KOPT-K1 (cell line): ENCODE measurements around the gene MRPL45.

ENCODE experiments used
- H3K27ac ChIP-seq: fragments of 200-600 bp; sonication (generic); 2 replicates; pipeline ENCODE4 v1.5.1; 2016; ENCODE audit warnings: antibody characterized with exemption, mild to moderate bottlenecking, low read depth, low read length; ENCODE audit not compliant: poor library complexity, severe bottlenecking
- H3K36me3 ChIP-seq: fragments of 200-600 bp; sonication (generic); 2 replicates; pipeline ENCODE4 v1.5.1; 2017; ENCODE audit warnings: antibody characterized with exemption, mild to moderate bottlenecking, low read length, moderate library complexity; ENCODE audit not compliant: insufficient read depth
- H3K9me3 ChIP-seq: fragments of 200-600 bp; sonication (generic); 2 replicates; pipeline ENCODE4 v1.5.1; 2017; ENCODE audit warnings: antibody characterized with exemption, low read length, mild to moderate bottlenecking; ENCODE audit not compliant: insufficient read depth, poor library complexity, severe bottlenecking

The MRPL45 gene

DNA sequence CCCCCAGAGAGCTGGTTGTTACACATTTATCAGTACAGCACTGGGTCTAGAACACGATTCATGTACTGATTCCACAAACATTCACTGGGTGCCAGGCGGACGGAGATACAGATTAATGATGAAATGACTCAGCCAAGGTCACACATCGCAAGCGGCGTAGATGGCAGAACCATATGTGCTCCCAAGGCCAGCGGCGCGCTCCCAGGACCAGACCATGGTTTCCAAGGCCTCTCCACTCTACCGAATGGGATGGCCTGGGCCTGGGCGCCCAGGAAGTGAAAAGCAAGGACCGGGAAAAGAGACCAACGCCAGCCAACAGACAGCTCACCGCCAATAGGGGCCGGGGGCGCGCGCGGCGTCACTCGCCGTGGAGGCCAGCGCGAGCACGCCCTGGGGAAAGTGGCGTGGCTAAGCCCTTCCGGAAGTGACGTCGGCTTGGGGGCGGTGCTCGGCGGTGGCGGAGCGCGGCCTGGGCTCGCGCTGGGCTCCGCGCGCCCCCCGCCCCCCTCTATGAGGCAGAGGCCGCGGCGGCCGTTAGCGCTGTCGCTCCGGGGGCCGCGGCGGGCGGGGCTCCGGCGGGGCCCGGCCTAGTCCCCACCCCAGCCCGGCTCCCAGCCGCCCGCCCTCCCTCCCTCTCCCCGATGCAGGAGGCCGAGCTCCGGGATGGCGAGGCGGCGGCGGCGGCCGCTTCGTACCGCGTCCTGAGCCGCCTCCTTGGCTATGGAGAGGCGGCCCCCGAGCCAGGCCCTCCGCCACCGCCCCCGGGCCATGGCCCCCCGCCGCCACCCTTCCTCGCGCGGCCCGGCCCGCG lies 54.6 kb downstream of the MRPL45 start, which contains the start of gene SOCS7:
SOCS7 (plus strand) TSS at position 433 of the 811 bp plus-strand sequence; CDS start at position 642, 209 bp downstream.
- peak within 1 kb of the TSS; percentile 78 for H3K27ac ChIP-seq
- H3K36me3 ChIP-seq, result no peaks in the 10 kb centered on the region
- H3K9me3 ChIP-seq, result no peaks in the 10 kb centered on the region

DNA sequence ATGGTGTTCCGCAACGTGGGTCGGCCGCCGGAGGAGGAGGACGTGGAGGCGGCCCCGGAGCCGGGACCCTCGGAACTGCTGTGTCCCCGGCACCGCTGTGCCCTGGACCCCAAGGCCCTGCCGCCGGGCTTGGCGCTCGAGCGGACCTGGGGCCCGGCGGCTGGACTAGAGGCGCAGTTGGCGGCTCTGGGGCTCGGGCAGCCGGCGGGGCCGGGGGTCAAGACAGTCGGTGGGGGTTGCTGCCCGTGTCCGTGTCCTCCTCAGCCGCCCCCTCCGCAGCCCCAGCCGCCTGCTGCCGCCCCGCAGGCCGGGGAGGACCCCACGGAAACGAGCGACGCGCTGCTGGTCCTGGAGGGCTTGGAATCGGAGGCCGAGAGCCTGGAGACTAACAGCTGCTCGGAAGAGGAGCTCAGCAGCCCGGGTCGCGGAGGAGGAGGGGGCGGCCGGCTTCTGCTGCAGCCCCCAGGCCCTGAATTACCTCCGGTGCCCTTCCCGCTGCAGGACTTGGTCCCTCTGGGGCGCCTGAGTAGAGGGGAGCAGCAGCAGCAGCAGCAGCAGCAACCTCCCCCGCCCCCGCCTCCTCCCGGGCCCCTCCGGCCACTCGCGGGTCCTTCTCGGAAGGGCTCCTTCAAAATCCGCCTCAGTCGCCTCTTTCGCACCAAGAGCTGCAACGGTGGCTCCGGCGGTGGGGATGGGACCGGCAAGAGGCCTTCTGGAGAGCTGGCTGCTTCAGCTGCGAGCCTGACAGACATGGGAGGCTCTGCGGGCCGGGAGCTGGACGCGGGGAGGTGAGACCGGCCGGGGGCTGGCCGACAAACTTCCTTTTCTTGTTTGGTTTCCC lies 55.5 kb downstream of the MRPL45 start:
- peak overlapping the region; percentile 78 for H3K27ac ChIP-seq
- H3K36me3 ChIP-seq, result no peaks in the 10 kb centered on the region
- H3K9me3 ChIP-seq, result no peaks in the 10 kb centered on the region

DNA sequence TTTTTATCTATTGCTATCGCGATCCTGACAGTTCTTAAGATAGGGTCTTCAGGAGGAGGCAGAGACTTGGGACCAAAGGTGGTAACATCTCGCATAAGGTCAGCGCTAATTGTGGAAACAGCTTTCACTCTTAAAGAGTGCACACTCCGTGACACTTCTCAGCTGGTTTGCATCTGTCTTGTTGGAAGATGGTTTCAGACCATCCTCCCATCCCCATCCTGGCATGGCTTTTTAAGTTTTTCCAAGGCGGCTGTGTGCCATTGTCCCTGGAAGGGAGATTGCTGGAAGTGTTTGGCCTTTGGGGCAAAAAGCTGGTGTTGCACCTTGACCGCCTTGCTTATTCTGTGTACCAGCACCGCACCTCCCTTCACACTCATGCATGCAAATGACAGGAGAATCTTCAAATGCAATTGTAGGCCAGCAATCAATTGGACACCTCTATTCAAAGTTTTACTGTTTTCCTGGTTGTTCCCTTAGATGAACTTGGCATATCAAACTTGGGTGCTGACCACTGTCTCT lies 56.2 kb downstream of the MRPL45 start:
- Histone ChIP-seq H3K27ac (peak overlapping the region; percentile 78), H3K36me3 (no peaks in the 10 kb centered on the region), H3K9me3 (no peaks in the 10 kb centered on the region)

DNA sequence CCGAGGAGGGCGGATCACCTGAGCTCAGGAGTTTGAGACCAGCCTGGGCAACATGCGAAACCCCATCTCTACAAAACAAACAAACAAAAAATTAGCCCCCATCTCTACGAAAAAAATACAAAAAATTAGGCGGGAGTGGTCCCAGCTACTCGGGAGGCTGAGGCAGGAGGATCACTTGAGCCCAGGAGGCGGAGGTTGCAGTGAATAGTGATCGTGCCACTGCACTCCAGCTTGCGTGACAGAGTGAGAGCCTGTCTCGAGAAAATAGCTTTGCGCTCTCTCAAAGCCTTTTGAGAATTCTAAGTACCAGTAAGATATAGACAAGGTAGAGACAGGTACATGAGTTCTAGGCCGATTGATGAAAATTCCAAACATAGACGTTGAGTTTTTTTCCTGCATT lies 56.7 kb downstream of the MRPL45 start:
- Histone ChIP-seq H3K27ac (peak overlapping the region; percentile 78), H3K9me3 (no peaks in the 10 kb centered on the region), H3K36me3 (no peaks in the 10 kb centered on the region)

DNA sequence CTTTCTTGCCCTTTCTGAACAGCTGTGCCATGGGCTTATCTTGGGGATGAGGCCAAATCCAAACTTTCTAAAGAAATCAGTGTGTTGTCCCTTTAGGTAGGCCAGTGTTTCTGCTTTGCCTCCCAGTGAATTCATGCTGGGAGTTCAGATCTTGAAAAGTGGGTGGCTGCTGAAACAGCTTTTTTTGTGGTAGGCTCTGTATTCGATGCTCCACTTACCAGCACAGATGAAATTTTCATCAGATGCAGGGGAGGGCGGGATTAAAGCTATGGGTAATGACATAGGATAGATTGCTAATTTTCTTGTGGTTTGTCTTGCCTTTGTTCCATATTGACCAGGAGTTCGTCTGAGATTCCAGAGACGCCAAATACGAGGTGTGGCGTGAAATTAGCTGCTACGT lies 57.5 kb downstream of the MRPL45 start:
- no peak overlapping the region for H3K27ac ChIP-seq
- H3K9me3 ChIP-seq, result no peaks in the 10 kb centered on the region
- H3K36me3 ChIP-seq, result no peaks in the 10 kb centered on the region

DNA sequence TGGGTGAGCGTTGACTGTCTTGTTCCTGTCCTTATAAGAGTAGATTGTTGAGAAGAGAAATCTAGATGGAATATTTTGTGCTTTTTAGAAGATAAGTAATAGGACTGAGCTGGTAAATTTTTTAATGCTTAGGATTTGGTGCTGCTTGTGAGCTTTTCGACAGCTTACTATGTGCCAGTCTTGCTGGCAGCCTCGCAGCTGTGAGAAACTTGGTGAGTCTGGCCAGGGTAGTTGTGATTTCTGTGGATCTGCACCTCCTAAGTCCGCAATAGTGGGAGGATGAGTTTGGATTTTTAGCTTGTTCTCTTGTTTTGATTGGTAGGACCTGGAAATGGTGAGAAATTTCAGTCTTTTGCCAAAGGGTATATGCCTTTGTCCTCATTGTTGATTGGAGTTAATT lies 58.3 kb downstream of the MRPL45 start:
- no peaks in the 10 kb centered on the region for H3K36me3 ChIP-seq
- H3K9me3 ChIP-seq, result no peaks in the 10 kb centered on the region
- no peak overlapping the region for H3K27ac ChIP-seq

DNA sequence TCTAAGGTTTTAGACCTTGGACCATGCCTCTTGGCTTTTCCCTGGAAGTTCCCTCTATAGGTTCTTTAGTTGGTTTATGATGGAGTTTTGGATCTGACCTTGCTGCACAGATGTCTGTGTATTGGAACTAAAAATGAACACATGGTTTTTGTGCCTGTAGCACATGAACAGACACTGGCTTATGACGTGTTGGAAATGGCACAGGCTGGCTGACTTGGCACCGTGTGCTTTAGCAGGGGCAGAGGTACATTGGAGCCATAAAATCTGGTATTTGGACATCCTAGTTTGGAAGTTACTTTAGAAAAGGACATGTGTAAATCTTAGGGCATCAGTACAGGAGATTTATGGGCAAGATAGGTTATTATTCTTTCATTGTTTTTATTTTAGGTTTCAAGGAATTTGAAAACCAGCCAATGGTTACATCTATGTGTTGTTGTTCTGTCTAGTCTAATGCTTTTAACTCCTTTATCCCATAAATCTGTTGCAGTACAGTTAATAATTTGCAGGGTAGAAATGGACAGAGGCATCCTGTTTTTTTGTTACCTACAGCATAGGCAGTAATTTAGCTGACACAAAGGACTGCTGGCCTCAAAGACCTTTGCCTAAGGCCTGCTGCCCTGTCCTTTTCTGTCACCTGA lies 60.6 kb downstream of the MRPL45 start:
- Histone ChIP-seq H3K36me3 (peaks cover 13% of the 10 kb centered on the region), H3K9me3 (no peaks in the 10 kb centered on the region), H3K27ac (no peak overlapping the region)

DNA sequence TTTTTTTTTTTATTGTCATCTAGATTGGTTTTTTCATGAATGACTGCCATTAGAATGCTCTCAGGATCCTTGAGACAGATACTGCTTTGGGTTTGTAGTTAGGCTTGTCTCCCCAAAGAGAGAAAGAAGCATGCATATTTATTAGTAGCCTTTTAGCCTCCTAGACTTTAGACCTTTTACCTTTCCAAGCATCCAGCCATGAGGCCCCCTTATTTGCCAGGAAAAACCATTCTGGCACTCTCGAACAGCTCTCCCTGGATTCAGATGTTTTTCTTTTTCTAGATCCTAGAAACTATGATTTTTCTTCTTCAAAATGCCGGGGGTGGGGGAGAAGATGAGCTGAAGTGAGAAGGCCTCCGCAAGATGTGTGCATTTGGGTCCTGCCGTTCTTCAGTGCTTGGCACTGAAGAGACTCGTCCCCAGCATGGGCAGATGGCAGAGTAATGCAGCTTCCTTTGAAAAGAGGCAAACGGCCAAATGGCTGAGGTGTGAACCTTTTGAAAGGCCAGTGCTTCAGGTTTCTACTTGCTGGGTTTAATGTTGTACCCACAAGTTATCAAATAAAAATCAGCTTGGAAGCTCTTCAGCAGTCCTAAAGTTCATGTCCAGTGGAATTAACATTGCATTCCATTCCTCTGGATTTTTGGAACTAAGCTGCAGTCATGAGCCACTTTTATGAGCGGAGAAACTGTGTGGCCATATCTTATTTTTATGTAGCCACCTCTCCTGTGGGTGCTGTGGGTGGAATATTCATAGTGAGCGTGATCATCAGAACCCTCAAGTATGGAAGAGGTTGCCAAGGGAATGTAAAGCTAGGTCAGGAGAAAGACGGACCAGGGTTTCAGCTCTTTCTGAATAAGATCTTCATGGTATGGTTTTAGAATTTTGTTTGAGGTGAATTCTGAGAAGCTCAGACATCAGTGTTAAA lies 61.9 kb downstream of the MRPL45 start:
- Histone ChIP-seq H3K27ac (no peak overlapping the region), H3K36me3 (peaks cover 13% of the 10 kb centered on the region), H3K9me3 (no peaks in the 10 kb centered on the region)

DNA sequence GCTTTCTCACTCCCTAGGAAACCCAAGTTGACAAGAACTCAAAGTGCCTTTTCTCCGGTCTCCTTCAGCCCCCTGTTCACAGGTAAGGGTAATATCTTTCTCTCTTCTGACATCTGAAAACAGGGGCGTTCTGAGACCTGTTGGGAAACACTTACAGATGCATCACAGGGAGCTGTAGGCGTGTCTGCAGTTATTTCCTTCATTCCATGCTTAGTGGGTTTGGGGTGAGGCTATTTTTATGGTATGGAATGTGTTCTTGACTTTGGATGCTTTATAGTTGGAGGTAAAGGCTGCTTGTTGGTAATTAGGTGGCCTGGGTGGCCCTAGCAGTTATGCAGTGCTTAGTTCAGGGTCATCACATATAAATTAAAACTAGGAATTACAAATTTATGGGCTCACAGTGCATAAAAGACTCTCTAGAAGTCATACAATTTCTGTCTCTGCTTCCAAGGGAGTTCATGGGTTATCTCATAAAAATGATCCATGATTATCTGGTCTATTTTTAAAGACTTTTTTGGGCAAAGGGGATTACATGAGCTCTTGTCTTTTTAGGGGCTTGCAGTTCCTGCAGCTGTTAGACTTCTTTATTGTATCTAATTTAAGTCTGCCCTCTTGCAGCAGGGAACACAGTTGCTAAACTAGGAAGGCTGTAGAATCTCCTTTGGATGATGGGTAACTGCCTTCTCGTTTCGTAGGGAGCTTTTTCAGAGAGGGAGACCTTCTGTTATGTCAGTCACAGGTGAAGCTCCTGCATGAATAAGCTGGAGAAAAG lies 64.9 kb downstream of the MRPL45 start:
- Histone ChIP-seq H3K36me3 (peaks cover 30% of the 10 kb centered on the region), H3K9me3 (no peaks in the 10 kb centered on the region), H3K27ac (no peak overlapping the region)

DNA sequence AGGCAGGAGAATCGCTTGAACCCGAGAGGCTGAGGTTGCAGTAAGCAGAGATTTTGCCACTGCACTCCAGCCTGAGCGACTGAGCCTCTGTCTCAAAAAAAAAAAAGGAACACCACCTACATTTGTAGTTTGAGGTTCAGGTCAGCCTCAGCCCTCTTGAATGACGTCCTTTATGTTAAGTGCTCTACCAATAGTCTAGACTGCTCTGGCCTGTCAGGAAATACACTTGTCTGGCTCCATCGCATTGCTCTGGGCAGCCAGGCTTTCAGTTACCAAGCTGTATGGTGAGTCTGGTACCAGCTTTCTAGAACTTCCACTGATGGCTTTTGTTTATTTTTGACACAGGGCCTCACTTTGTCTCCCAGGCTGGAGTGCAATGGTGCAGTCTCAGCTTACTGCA lies 66.0 kb downstream of the MRPL45 start:
- H3K9me3 ChIP-seq, result no peaks in the 10 kb centered on the region
- H3K27ac ChIP-seq, result no peak overlapping the region
- peaks cover 38% of the 10 kb centered on the region for H3K36me3 ChIP-seq

DNA sequence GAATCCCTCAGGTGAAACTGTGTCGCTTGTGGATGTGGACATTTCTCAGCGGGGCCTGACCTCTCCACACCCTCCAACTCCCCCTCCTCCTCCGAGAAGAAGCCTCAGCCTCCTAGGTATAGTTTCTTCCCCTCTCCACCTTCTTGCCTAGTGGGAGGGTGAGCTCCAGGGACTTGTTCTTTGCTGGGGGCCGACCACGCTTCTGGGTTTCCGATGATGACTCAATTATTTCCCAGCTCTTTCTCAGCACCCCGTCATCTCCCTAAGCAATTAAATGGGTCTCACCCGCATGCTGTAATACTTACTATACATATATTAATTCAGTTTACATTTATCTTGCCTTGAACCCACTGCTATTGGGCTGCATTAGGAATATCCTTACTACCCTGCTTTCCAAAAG lies 67.8 kb downstream of the MRPL45 start:
- Histone ChIP-seq H3K27ac (no peak overlapping the region), H3K9me3 (no peaks in the 10 kb centered on the region), H3K36me3 (peaks cover 55% of the 10 kb centered on the region)

DNA sequence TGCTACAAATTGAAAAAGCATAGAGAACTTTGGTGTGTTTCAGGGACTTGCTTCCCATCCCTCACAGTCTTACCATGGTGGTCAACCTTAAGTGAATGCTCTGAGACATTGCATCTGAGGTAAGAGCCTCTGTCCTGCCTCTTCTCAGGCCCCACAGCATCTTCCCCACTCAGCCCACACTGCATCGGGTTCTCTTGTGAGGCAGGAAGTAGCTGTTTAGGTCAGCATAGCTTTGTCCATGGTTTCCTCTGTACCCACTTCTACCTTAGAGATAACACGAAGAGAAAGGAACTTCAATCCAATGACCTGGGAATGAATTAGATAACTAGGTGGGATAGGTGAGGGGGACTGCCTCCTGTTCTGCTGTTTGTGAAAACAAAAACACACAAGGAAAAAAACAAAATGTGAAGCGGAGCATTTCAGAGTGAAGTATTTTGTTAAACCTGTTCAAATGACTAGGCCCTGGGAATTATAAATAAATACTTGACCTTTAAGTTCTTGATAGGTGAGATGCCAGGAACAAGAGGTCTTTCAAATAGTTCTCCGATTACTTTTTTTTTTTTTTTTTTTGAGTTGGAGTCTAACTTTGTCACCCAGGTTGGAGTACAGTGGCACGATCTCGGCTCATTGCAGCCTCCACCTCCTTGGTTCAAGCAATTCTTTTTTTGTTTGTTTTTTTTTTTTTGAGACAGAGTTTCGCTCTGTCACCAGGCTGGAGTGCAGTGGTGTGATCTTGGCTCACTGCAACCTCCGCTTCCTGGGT lies 72.3 kb downstream of the MRPL45 start:
- Histone ChIP-seq H3K27ac (no peak overlapping the region), H3K36me3 (peaks cover 86% of the 10 kb centered on the region), H3K9me3 (no peaks in the 10 kb centered on the region)
